AG04449 (cell line): ENCODE data around the gene NEUROD4.

Source experiments
- CTCF ChIA-PET: fragments of 350-600 bp; formaldehyde crosslinking; extraction: SDS; loops from one replicate; lab custom pipeline; 2021; ENCODE audit warnings: antibody characterized with exemption; lab: Yijun Ruan, JAX
- POLR2A ChIA-PET: fragments of 400-600, 350-600 bp; formaldehyde crosslinking; extraction: SDS; loops from one replicate; lab custom pipeline; 2020; ENCODE audit warnings: antibody characterized with exemption, inconsistent platforms; lab: Yijun Ruan, JAX
- DNase-seq: peaks from one replicate; pipeline ENCODE4 v3.0.0-alpha.2; 2010; ENCODE audit warnings: low read depth, low spot score
- H3K4me3 ChIP-seq: 2 replicates; pipeline ENCODE4 v1.5.1; 2011; ENCODE audit warnings: low read depth, mild to moderate bottlenecking, control low read depth, low read length
- CTCF ChIP-seq: IDR thresholded peaks from one replicate; pipeline ENCODE4 v1.5.1; 2011; ENCODE audit warnings: mild to moderate bottlenecking, moderate library complexity, low read length, control low read depth, inconsistent platforms; ENCODE audit not compliant: insufficient read depth; ENCODE audit errors: missing control alignments

NEUROD4 gene

GRCh38 chr12:55044135-55044534 lies 24.4 kb downstream of the NEUROD4 start:
- TF ChIP-seq CTCF, result no peak
- H3K4me3 ChIP-seq, result no peak overlapping the region
- POLR2A ChIA-PET, result no interaction called here
- CTCF ChIA-PET, result interaction anchor here (0.9 to 2.0 kb wide), 2 partner anchors 24 to 30 kb away, joined by 3 to 9 read pairs; no protein-coding TSS in a partner anchor
- no peak for DNase-seq

- no peak for TF ChIP-seq CTCF
- no peak overlapping the region for H3K4me3 ChIP-seq
- no peak for DNase-seq
- POLR2A ChIA-PET, result no interaction called here
- CTCF ChIA-PET, result interaction anchor here (2.1 to 3.1 kb wide), 2 partner anchors 19 to 56 kb away, joined by 7 to 14 read pairs; no protein-coding TSS in a partner anchor
Observed at GRCh38 chr12:55049676-55050075, 29.9 kb downstream of the NEUROD4 start.

- CTCF ChIA-PET, result interaction anchor here (2.3 kb wide), 1 partner anchor 20 kb away, joined by 5 read pairs; no protein-coding TSS in a partner anchor
- POLR2A ChIA-PET, result no interaction called here
- DNase-seq, result no peak
- TF ChIP-seq CTCF, result no peak
- no peak overlapping the region for H3K4me3 ChIP-seq
Observed at GRCh38 chr12:55051197-55051947, 31.6 kb downstream of the NEUROD4 start.

- no peak for DNase-seq
- no peak overlapping the region for H3K4me3 ChIP-seq
- CTCF ChIA-PET, result interaction anchor here (2.0 kb wide), 1 partner anchor 14 kb away, joined by 5 read pairs; no protein-coding TSS in a partner anchor
- POLR2A ChIA-PET, result no interaction called here
- no peak for TF ChIP-seq CTCF
Observed at GRCh38 chr12:55057481-55057880, 37.7 kb downstream of the NEUROD4 start.

- no peak for DNase-seq
- ChIA-PET CTCF (interaction anchor here (2.0 kb wide), 1 partner anchor 14 kb away, joined by 9 read pairs; no protein-coding TSS in a partner anchor), POLR2A (no interaction called here)
- no peak for TF ChIP-seq CTCF
- no peak overlapping the region for H3K4me3 ChIP-seq
Observed at GRCh38 chr12:55058082-55058481, 38.3 kb downstream of the NEUROD4 start.

GRCh38 chr12:55058776-55059175 lies 39.0 kb downstream of the NEUROD4 start:
- no peak for TF ChIP-seq CTCF
- no peak for DNase-seq
- ChIA-PET CTCF (interaction anchor here (1.6 to 2.0 kb wide), 2 partner anchors 9 to 13 kb away, joined by 8 to 9 read pairs; no protein-coding TSS in a partner anchor), POLR2A (no interaction called here)
- no peak overlapping the region for H3K4me3 ChIP-seq
